ENCODE measurements around the gene MED15. TPM values are rescaled to one million over a fixed set of nuclear protein-coding genes. Genes with fewer than 3 reads are reported as not detected.

MED15 gene
- total and polyA plus RNA-seq, 7 donors: 25.8 to 86.8 (median 37.5) TPM

GRCh38 chr22:20559174-20559760 lies 51.9 kb downstream of the MED15 start:
- H3K4me1 ChIP-seq: peaks cover 0 to 18% (median 11%) of the 10 kb centered on the region in 4 donors
- peak; percentile 9 for DNase-seq
- intact Hi-C loops (cut with DNase I): no loop called here
- H3K9me3 ChIP-seq: no peaks in the 10 kb centered on the region
- no peak overlapping the region for H3K27ac ChIP-seq
- no peaks in the 10 kb centered on the region for H3K27me3 ChIP-seq
- TF ChIP-seq EP300 (IDR thresholded peaks at IDR 0.05) (no peak), POLR2A (IDR thresholded peaks at IDR 0.05) (no peak), POLR2AphosphoS5 (IDR thresholded peaks at IDR 0.05) (no peak)
- TF ChIP-seq, protein P1, sequence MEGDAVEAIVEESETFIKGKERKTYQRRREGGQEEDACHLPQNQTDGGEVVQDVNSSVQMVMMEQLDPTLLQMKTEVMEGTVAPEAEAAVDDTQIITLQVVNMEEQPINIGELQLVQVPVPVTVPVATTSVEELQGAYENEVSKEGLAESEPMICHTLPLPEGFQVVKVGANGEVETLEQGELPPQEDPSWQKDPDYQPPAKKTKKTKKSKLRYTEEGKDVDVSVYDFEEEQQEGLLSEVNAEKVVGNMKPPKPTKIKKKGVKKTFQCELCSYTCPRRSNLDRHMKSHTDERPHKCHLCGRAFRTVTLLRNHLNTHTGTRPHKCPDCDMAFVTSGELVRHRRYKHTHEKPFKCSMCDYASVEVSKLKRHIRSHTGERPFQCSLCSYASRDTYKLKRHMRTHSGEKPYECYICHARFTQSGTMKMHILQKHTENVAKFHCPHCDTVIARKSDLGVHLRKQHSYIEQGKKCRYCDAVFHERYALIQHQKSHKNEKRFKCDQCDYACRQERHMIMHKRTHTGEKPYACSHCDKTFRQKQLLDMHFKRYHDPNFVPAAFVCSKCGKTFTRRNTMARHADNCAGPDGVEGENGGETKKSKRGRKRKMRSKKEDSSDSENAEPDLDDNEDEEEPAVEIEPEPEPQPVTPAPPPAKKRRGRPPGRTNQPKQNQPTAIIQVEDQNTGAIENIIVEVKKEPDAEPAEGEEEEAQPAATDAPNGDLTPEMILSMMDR (IDR thresholded peaks at IDR 0.05): no peak
- 82 to 90% methylated on average over 4 of the region's 4 CpGs for WGBS, 2 donors
- no peak overlapping the region for H3K4me3 ChIP-seq
- H3K36me3 ChIP-seq: peaks cover 0 to 76% (median 21%) of the 10 kb centered on the region in 4 donors

DNA sequence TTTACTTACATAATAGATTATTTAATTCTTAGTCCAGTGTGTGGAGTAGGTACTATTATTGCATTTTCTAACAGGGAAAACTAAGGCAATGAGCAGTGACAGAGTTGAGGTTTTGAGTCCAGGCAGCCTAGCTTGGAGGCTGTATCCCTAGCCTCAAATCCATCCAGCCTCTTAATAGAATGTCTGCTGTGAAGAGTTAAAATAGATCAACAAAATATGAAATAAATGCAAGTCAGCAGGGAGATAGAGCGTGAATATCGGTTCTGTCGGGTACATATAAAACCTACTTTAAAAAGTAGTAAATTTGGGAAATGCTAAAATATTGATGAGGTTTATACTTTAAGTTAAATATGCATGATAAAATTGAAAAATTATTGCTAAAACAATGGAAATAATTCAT lies 53.3 kb downstream of the MED15 start:
- Histone ChIP-seq H3K27ac (no peak overlapping the region), H3K27me3 (no peaks in the 10 kb centered on the region), H3K4me3 (no peak overlapping the region), H3K36me3 (peaks cover 7 to 75% (median 27%) of the 10 kb centered on the region in 4 donors), H3K9me3 (no peaks in the 10 kb centered on the region), H3K4me1 (peaks cover 0 to 15% (median 8%) of the 10 kb centered on the region in 4 donors)
- intact Hi-C loops (cut with DNase I): no loop called here
- DNase-seq: no peak
- TF ChIP-seq, protein P1 (IDR thresholded peaks at IDR 0.05): no peak
- TF ChIP-seq POLR2A (IDR thresholded peaks at IDR 0.05) (no peak), EP300 (IDR thresholded peaks at IDR 0.05) (no peak)
- WGBS, 2 donors: 96 to 97% methylated on average over 3 of the region's 3 CpGs

DNA sequence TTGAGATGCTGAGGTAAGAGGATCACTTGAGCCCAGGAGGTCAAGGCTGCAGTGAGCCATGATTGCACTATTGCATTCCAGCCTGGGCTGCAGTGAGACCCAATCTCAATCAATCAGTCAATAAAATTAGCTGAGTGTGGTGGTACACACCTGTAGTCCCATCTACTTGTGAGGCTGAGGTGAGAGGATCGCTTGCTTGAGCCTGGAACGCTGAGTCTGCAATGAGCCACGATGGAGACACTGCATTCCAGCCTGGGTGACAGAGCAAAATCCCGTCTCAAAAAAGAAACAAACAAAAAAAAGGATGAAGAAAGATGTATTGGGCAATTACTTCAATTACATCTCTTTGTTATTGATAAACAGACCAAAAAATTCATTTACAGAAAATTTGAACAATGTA lies 54.5 kb downstream of the MED15 start:
- no peaks in the 10 kb centered on the region for H3K27me3 ChIP-seq
- 90 to 95% methylated on average over 4 of the region's 4 CpGs for WGBS, 2 donors
- TF ChIP-seq, protein P1 (IDR thresholded peaks at IDR 0.05): no peak
- TF ChIP-seq EP300 (IDR thresholded peaks at IDR 0.05) (no peak), POLR2A (IDR thresholded peaks at IDR 0.05) (no peak), POLR2AphosphoS5 (IDR thresholded peaks at IDR 0.05) (no peak)
- peaks cover 0 to 20% (median 14%) of the 10 kb centered on the region in 4 donors for H3K4me1 ChIP-seq
- no peak overlapping the region for H3K4me3 ChIP-seq
- intact Hi-C loops (cut with DNase I): no loop called here
- no peak overlapping the region for H3K27ac ChIP-seq
- peaks cover 16 to 75% (median 33%) of the 10 kb centered on the region in 4 donors for H3K36me3 ChIP-seq
- DNase-seq: peak; percentile 19
- H3K9me3 ChIP-seq: no peaks in the 10 kb centered on the region

DNA sequence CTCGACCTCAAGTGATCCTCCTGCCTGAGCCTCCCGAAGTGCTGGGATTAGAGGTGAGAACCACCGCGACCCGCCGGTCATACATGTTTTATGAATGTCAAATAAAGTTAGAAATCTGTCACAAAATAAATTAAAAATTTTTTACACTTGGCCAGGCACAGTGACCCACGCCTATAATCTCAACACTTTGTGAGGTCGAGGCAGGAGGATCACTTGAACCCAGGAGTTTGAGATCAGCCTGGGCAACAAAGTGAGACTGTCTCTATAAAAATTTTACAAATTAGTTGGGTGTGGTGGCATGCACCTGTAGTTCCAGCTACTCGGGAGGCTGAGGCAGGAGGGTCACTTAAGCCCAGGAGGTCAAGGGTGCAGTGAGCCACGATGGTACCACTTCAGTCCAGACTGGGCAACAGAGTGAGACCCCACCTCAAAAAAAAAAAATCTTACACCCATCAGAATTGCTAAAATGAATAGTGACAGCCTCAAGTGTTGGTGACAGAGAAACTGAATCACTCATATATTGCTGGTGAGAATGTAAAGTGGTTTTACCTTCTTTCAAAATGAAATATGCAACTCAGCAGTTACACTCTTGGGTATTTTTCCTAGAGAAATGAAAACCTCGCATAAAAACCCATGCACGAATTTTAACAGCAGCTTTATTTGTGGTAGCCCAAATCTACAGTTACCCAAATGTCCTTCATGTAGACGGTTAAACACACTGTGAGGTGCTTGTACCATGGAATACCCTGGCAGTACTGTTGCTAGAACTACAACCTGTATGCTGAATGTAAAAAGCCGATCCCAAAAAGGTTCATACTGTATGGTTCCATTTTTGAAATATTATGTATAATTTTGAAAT lies 55.4 kb downstream of the MED15 start:
- Histone ChIP-seq H3K4me1 (peaks cover 0 to 20% (median 17%) of the 10 kb centered on the region in 4 donors), H3K9me3 (no peaks in the 10 kb centered on the region), H3K4me3 (no peak overlapping the region), H3K36me3 (peaks cover 25 to 77% (median 35%) of the 10 kb centered on the region in 4 donors), H3K27me3 (no peaks in the 10 kb centered on the region), H3K27ac (no peak overlapping the region)
- 87 to 93% methylated on average over 14 of the region's 14 CpGs for WGBS, 2 donors
- TF ChIP-seq POLR2A (IDR thresholded peaks at IDR 0.05) (no peak), EP300 (IDR thresholded peaks at IDR 0.05) (no peak), POLR2AphosphoS5 (IDR thresholded peaks at IDR 0.05) (no peak)
- TF ChIP-seq, protein P1 (IDR thresholded peaks at IDR 0.05): no peak
- intact Hi-C loops (cut with DNase I): no loop called here
- DNase-seq: peak; percentile 38

All from sigmoid colon (tissue), 7 donors.